ENCODE data around the gene ARHGEF40.

ARHGEF40 gene

GRCh38 chr14:21029917-21030316, 40.2 kb upstream of the ARHGEF40 start, which contains the start of gene TPPP2:
TPPP2 (plus strand) TSS chr14:21030217; CDS start chr14:21030582, 365 bp downstream.
- ATAC-seq (ENCODE audit: insufficient read depth, low read depth) = no peak

DNA sequence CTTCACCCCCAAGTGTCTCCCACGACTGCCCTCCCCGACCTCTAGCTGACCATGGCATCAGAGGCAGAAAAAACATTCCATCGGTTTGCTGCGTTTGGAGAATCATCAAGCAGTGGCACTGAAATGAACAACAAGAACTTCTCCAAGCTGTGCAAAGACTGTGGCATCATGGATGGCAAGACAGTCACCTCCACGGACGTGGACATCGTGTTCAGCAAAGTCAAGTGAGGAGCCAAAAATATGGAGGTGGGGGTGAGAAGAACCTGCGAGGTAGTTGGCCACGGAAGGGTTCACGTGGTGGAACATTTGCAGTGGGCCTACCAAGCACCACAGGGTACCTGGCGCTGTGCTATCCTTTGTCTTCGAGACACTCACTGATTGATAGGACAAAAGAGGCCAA, 39.6 kb upstream of the ARHGEF40 start:
- Histone ChIP-seq H3K27me3 (ENCODE audit: insufficient read depth, low read length, poor library complexity) (peaks cover 30% of the 10 kb centered on the region), H3K4me2 (ENCODE audit: insufficient read depth, low read length) (no peak overlapping the region), H3K9me3 (ENCODE audit: insufficient read depth, low read length, severe bottlenecking) (no peaks in the 10 kb centered on the region), H3K4me1 (ENCODE audit: insufficient read depth, low read length) (peaks cover under 1% of the 10 kb centered on the region), H2AFZ (ENCODE audit: low read depth, low read length) (no peak overlapping the region), H3K36me3 (ENCODE audit: insufficient read depth, low read length) (no peaks in the 10 kb centered on the region), H3K79me2 (ENCODE audit: insufficient read depth, low read length) (no peaks in the 10 kb centered on the region), H4K20me1 (ENCODE audit: insufficient read depth, low read length) (no peaks in the 10 kb centered on the region), H3K4me3 (ENCODE audit: low read depth in 1 of 2, low read length in 2 of 2) (no peak overlapping the region), H3K27ac (ENCODE audit: low read length) (no peak overlapping the region), H3K9ac (ENCODE audit: low read depth, low read length) (no peak overlapping the region)
- TF ChIP-seq EZH2 (IDR thresholded peaks at IDR 0.05; ENCODE audit: borderline replicate concordance, low read depth, low read length, severe bottlenecking) (no peak), CTCF (IDR thresholded peaks at IDR 0.05; ENCODE audit: borderline replicate concordance, extremely low read depth, low read length, poor library complexity, severe bottlenecking) (no peak)
- ATAC-seq (ENCODE audit: insufficient read depth, low read depth) (no peak), DNase-seq (no peak)

More at GRCh38 chr14:21029917-21030316, 40.2 kb upstream of the ARHGEF40 start, which contains the start of gene TPPP2:
- H2AFZ ChIP-seq (ENCODE audit: low read depth, low read length) = no peak within 1 kb of the TSS
- H3K4me1 ChIP-seq (ENCODE audit: insufficient read depth, low read length) = peaks cover 5% of the 10 kb centered on the region
- no peaks in the 10 kb centered on the region for H3K79me2 ChIP-seq (ENCODE audit: insufficient read depth, low read length)
- H3K9me3 ChIP-seq (ENCODE audit: insufficient read depth, low read length, severe bottlenecking) = no peaks in the 10 kb centered on the region
- no peak within 1 kb of the TSS for H3K4me3 ChIP-seq (ENCODE audit: low read depth in 1 of 2, low read length in 2 of 2)
- no peaks in the 10 kb centered on the region for H4K20me1 ChIP-seq (ENCODE audit: insufficient read depth, low read length)
- H3K36me3 ChIP-seq (ENCODE audit: insufficient read depth, low read length) = no peaks in the 10 kb centered on the region
- no peak within 1 kb of the TSS for H3K4me2 ChIP-seq (ENCODE audit: insufficient read depth, low read length)
- no peak within 1 kb of the TSS for H3K9ac ChIP-seq (ENCODE audit: low read depth, low read length)
- H3K27ac ChIP-seq (ENCODE audit: low read length) = no peak within 1 kb of the TSS
- TF ChIP-seq EZH2 (IDR thresholded peaks at IDR 0.05; ENCODE audit: borderline replicate concordance, low read depth, low read length, severe bottlenecking) (no peak), CTCF (IDR thresholded peaks at IDR 0.05; ENCODE audit: borderline replicate concordance, extremely low read depth, low read length, poor library complexity, severe bottlenecking) (no peak)
- peaks cover 27% of the 10 kb centered on the region for H3K27me3 ChIP-seq (ENCODE audit: insufficient read depth, low read length, poor library complexity)
- no peak for DNase-seq

DNA sequence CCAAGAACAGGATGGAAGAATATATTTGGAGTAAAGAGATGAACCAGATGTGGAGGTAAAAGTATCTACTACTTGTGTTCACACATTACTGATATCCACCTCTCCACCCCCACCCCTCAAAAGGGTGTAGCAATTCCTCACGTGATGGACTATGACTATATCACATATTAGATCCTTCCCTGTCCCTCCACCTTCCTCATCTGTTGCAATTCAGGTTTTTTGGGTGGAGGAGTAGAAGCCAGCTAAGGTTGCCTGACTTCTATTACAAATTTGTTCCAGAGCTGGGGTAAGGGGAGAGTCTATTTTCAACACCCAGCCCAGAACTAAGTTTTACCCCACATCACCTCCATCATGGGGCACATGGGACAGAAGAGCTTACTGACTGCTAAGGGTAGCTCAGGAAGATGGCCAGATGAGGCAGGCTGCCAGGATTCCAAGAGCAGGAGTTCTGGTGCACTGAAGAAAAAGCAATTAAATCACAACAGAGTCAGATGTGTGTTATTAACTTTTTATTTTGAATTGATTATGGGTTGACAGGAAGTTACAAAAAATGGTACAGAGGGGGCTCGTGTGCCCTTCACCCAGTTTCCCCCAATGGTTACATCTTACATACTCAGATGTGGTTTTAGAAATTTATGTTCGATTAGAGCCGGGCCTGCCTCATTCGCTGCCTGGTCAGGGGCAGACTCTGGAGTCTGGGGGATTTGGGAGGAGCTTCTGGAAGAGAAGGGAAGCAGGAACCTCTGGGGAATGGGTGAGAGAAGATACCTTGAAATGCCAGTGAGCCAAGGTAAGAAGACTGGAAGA, 37.6 kb upstream of the ARHGEF40 start:
- no peaks in the 10 kb centered on the region for H3K4me1 ChIP-seq (ENCODE audit: insufficient read depth, low read length)
- no peaks in the 10 kb centered on the region for H3K36me3 ChIP-seq (ENCODE audit: insufficient read depth, low read length)
- H3K27me3 ChIP-seq (ENCODE audit: insufficient read depth, low read length, poor library complexity) = peaks cover 30% of the 10 kb centered on the region
- no peak overlapping the region for H2AFZ ChIP-seq (ENCODE audit: low read depth, low read length)
- no peak for TF ChIP-seq EZH2 (IDR thresholded peaks at IDR 0.05; ENCODE audit: borderline replicate concordance, low read depth, low read length, severe bottlenecking)
- no peaks in the 10 kb centered on the region for H3K79me2 ChIP-seq (ENCODE audit: insufficient read depth, low read length)
- no peak for ATAC-seq (ENCODE audit: insufficient read depth, low read depth)
- no peak overlapping the region for H3K4me2 ChIP-seq (ENCODE audit: insufficient read depth, low read length)
- H3K4me3 ChIP-seq (ENCODE audit: low read depth in 1 of 2, low read length in 2 of 2) = no peak overlapping the region
- no peak for DNase-seq
- no peak overlapping the region for H3K9ac ChIP-seq (ENCODE audit: low read depth, low read length)
- H3K9me3 ChIP-seq (ENCODE audit: insufficient read depth, low read length, severe bottlenecking) = no peaks in the 10 kb centered on the region
- H4K20me1 ChIP-seq (ENCODE audit: insufficient read depth, low read length) = no peaks in the 10 kb centered on the region
- no peak overlapping the region for H3K27ac ChIP-seq (ENCODE audit: low read length)

DNA sequence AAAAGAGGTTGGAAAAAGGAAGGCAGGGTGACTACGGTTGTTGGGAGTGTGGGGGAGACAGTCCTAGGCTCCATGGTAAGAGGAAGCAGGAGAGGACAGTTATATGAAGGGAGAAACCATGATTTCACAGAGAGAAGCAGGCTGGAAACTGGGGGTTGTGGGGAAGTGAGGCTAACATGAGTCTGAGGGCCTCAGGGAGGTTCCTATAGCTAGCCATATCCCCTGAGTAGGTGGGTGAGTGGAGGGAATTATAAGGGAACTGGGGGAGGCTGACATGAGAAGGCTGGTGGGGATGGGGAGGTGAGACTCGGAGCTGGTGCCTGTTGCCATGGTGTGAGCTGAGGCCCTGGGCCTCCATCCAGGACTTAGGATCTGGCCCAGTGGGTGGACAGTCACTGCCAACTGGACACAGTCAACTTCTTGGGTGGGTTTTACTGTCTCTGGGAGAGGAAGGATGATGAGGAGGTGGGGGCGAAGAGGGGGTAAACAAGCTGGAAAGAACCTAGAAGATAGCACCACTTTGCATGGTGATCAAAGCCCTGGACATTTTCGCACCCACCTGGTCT, 36.9 kb upstream of the ARHGEF40 start:
- Histone ChIP-seq H3K9ac (ENCODE audit: low read depth, low read length) (no peak overlapping the region), H4K20me1 (ENCODE audit: insufficient read depth, low read length) (no peaks in the 10 kb centered on the region), H3K27me3 (ENCODE audit: insufficient read depth, low read length, poor library complexity) (peaks cover 30% of the 10 kb centered on the region), H3K9me3 (ENCODE audit: insufficient read depth, low read length, severe bottlenecking) (no peaks in the 10 kb centered on the region), H3K79me2 (ENCODE audit: insufficient read depth, low read length) (no peaks in the 10 kb centered on the region), H3K4me3 (ENCODE audit: low read depth in 1 of 2, low read length in 2 of 2) (no peak overlapping the region), H2AFZ (ENCODE audit: low read depth, low read length) (no peak overlapping the region), H3K4me1 (ENCODE audit: insufficient read depth, low read length) (no peaks in the 10 kb centered on the region), H3K27ac (ENCODE audit: low read length) (no peak overlapping the region), H3K36me3 (ENCODE audit: insufficient read depth, low read length) (no peaks in the 10 kb centered on the region), H3K4me2 (ENCODE audit: insufficient read depth, low read length) (no peak overlapping the region)
- ATAC-seq (ENCODE audit: insufficient read depth, low read depth) (no peak), DNase-seq (no peak)
- TF ChIP-seq CTCF (IDR thresholded peaks at IDR 0.05; ENCODE audit: borderline replicate concordance, extremely low read depth, low read length, poor library complexity, severe bottlenecking) (no peak), EZH2 (IDR thresholded peaks at IDR 0.05; ENCODE audit: borderline replicate concordance, low read depth, low read length, severe bottlenecking) (no peak)
